Endothelial cell (in vitro differentiated cells): ENCODE measurements around the gene ZG16B. TPM values are rescaled to one million over a fixed set of nuclear protein-coding genes. Genes with fewer than 3 reads are reported as not detected.

ENCODE experiments used
- DNase-seq: peaks from one replicate; pipeline ENCODE4 v3.0.0; 2021; ENCODE audit warnings: low spot score
- H3K27ac Mint-ChIP-seq: one replicate; pipeline ENCODE4 v1.8.0; 2021; ENCODE audit warnings: mixed read lengths, inconsistent platforms; ENCODE audit not compliant: unreplicated experiment
- H3K27me3 Mint-ChIP-seq: one replicate; pipeline ENCODE4 v1.8.0; 2021; ENCODE audit warnings: mild to moderate bottlenecking, moderate library complexity, mixed read lengths, inconsistent platforms; ENCODE audit not compliant: unreplicated experiment
- H3K36me3 Mint-ChIP-seq: one replicate; pipeline ENCODE4 v1.8.0; 2021; ENCODE audit warnings: mild to moderate bottlenecking, low read depth, mixed read lengths, inconsistent platforms; ENCODE audit not compliant: unreplicated experiment
- H3K4me1 Mint-ChIP-seq: one replicate; pipeline ENCODE4 v1.8.0; 2021; ENCODE audit warnings: mild to moderate bottlenecking, mixed read lengths, inconsistent platforms; ENCODE audit not compliant: unreplicated experiment
- H3K4me3 Mint-ChIP-seq: one replicate; pipeline ENCODE4 v1.8.0; 2021; ENCODE audit warnings: mild to moderate bottlenecking, mixed read lengths, inconsistent platforms; ENCODE audit not compliant: unreplicated experiment
- H3K9me3 Mint-ChIP-seq: one replicate; pipeline ENCODE4 v1.8.0; 2021; ENCODE audit warnings: mixed read lengths, inconsistent platforms; ENCODE audit not compliant: unreplicated experiment
- total RNA-seq: library from RNA; stranded (reverse); fragmentation: NEBNext Ultra II Directional; extraction: Animal tissue kit (Norgen Biotek cat#: 25700); gene quantifications from one replicate; pipeline ENCODE4 v1.2.1, GENCODE V29; 2021; ENCODE audit not compliant: unreplicated experiment
- TF ChIP-seq, protein P1 (sequence below): fragments of 200-600 bp; sonication (generic); IDR thresholded peaks from one replicate; pipeline ENCODE4 v1.5.0; 2021; ENCODE audit warnings: antibody characterized with exemption; ENCODE audit not compliant: unreplicated experiment

Gene ZG16B
- total RNA-seq, 1 donor from 2014 or later = 1.3 TPM

DNA sequence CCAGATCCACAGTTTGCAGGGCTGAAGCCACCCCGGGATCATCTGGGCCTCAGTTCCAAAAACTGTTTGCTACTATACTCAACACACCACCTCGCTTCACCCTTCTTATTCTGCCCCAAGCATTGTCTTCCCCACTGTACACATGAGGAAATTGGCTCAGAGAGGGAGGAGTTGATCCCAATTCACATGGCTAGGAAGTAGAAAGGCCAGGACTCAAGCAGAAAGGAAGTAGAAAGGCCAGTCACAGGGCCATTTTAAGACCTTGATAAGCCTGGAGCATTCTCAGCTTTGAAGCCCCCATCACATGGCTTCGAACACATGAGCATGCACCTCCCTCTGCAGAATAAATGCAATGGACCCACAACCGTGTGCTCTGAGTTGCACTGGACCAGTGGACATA, 35.5 kb downstream of the ZG16B start:
- no peaks in the 10 kb centered on the region for H3K9me3 Mint-ChIP-seq
- DNase-seq = no peak
- peaks cover 4% of the 10 kb centered on the region for H3K27me3 Mint-ChIP-seq
- TF ChIP-seq, protein P1, sequence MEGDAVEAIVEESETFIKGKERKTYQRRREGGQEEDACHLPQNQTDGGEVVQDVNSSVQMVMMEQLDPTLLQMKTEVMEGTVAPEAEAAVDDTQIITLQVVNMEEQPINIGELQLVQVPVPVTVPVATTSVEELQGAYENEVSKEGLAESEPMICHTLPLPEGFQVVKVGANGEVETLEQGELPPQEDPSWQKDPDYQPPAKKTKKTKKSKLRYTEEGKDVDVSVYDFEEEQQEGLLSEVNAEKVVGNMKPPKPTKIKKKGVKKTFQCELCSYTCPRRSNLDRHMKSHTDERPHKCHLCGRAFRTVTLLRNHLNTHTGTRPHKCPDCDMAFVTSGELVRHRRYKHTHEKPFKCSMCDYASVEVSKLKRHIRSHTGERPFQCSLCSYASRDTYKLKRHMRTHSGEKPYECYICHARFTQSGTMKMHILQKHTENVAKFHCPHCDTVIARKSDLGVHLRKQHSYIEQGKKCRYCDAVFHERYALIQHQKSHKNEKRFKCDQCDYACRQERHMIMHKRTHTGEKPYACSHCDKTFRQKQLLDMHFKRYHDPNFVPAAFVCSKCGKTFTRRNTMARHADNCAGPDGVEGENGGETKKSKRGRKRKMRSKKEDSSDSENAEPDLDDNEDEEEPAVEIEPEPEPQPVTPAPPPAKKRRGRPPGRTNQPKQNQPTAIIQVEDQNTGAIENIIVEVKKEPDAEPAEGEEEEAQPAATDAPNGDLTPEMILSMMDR = no peak
- H3K36me3 Mint-ChIP-seq = no peaks in the 10 kb centered on the region
- no peak overlapping the region for H3K4me3 Mint-ChIP-seq
- no peak overlapping the region for H3K27ac Mint-ChIP-seq
- peaks cover 12% of the 10 kb centered on the region for H3K4me1 Mint-ChIP-seq

DNA sequence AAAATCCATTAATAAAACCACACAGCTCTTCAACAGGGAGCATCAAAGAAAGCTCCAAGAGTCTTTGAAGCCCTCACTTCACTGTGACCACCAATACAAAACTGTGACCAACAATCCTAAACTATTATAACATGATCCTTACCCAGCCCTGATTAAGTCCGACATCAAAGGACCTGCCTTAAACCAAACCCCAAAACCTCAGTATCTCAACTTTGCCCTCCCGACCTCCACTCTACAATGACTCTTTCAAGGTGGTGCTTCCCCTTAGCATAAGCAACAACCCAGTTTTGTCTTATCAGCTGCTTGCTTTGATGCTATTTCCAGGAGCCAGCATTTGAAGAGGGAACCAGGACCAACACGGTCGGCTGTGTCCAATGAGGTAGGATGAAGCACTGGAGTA, 36.3 kb downstream of the ZG16B start:
- TF ChIP-seq, protein P1 = no peak
- no peaks in the 10 kb centered on the region for H3K36me3 Mint-ChIP-seq
- H3K9me3 Mint-ChIP-seq = no peaks in the 10 kb centered on the region
- H3K27me3 Mint-ChIP-seq = peaks cover 4% of the 10 kb centered on the region
- no peak for DNase-seq
- H3K4me1 Mint-ChIP-seq = peaks cover 12% of the 10 kb centered on the region
- H3K27ac Mint-ChIP-seq = no peak overlapping the region
- no peak overlapping the region for H3K4me3 Mint-ChIP-seq

DNA sequence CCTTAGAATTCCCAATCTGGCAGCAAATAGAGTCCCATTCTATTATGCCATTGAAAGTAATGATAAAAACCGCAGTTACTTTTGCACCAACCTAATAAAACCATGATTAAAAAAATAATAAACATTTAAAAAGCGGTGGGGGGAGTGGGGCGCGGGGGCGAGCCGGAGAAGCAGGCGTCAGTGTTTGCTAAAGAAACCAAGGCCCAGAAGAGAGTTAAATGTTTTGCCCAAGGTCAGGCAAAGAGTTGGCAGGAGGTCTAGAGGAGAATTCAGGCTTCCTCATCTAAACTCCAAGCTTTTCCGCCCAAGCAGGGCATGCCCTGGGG, 37.5 kb downstream of the ZG16B start:
- TF ChIP-seq, protein P1 = no peak
- peaks cover 12% of the 10 kb centered on the region for H3K4me1 Mint-ChIP-seq
- H3K9me3 Mint-ChIP-seq = no peaks in the 10 kb centered on the region
- peaks cover 4% of the 10 kb centered on the region for H3K27me3 Mint-ChIP-seq
- peak overlapping the region; percentile 96 for H3K27ac Mint-ChIP-seq
- H3K36me3 Mint-ChIP-seq = no peaks in the 10 kb centered on the region
- peak overlapping the region; percentile 84 for H3K4me3 Mint-ChIP-seq
- DNase-seq = no peak

- no peaks in the 10 kb centered on the region for H3K36me3 Mint-ChIP-seq
Observed at GRCh38 chr16:2867987-2868789, 38.1 kb downstream of the ZG16B start.

DNA sequence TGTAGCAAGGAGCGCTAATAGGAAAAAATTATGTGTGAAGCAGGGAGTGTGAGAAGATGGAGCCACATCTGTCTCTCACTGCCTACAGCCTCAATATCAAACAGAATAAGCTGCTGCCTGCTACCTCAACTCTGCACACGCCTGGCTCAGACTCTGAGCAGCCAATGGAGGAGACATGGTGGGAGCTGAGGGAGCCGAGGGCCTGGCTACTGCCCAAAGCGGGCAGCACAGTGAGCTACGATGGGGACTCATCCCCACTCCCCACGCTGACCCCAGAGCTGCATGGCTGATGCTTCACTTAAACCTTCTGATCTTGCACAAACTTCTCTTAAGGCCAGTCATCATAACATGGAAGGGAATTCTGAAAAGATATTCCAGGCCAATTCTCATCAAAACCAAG, 41.8 kb downstream of the ZG16B start:
- no peak overlapping the region for H3K27ac Mint-ChIP-seq
- H3K4me3 Mint-ChIP-seq = no peak overlapping the region
- H3K27me3 Mint-ChIP-seq = peaks cover 4% of the 10 kb centered on the region
- TF ChIP-seq, protein P1 = no peak
- H3K4me1 Mint-ChIP-seq = no peaks in the 10 kb centered on the region
- DNase-seq = no peak
- H3K36me3 Mint-ChIP-seq = no peaks in the 10 kb centered on the region
- no peaks in the 10 kb centered on the region for H3K9me3 Mint-ChIP-seq

More at GRCh38 chr16:2867987-2868789, 38.1 kb downstream of the ZG16B start:
- Mint-ChIP-seq H3K4me3 (peak overlapping the region; percentile 84), H3K27me3 (peaks cover 4% of the 10 kb centered on the region), H3K27ac (peak overlapping the region; percentile 96), H3K9me3 (no peaks in the 10 kb centered on the region), H3K4me1 (peaks cover 12% of the 10 kb centered on the region)
- DNase-seq = peak; percentile 98
- TF ChIP-seq, protein P1 = peak; percentile 96
